K562 (cell line): ENCODE data around the gene GINS1. TPM values are rescaled to one million over a fixed set of nuclear protein-coding genes. Genes with fewer than 3 reads are reported as not detected.

Source experiments
- CREB1 ChIP-seq, 2 experiments: sonication (generic) in 1 of 2; formaldehyde crosslinking in 1 of 2; IDR thresholded peaks; 2 replicates each; pipeline versions ENCODE4 v1.6.1 to v1.8.0; 2012 to 2022; ENCODE audit warnings: inconsistent platforms in 1 of 2, mild to moderate bottlenecking in 1 of 2, missing genetic modification reagents in 1 of 2, moderate library complexity in 1 of 2
- CREBBP ChIP-seq: IDR thresholded peaks from one replicate; pipeline ENCODE4 v1.6.1; 2012; ENCODE audit warnings: low read depth, mild to moderate bottlenecking, control low read depth, inconsistent platforms, low read length
- DEAF1 ChIP-seq: fragments of 450-650 bp; formaldehyde crosslinking; IDR thresholded peaks from 2 replicates; pipeline ENCODE4 v1.4.0; 2020; ENCODE audit warnings: mild to moderate bottlenecking, moderate library complexity
- E2F3 ChIP-seq: fragments of 250-450 bp; sonication (Bioruptor Pico); IDR thresholded peaks from 2 replicates; pipeline ENCODE4 v1.4.0; 2020; ENCODE audit warnings: mild to moderate bottlenecking
- EHMT2 ChIP-seq: fragments of 450-650 bp; IDR thresholded peaks from 2 replicates; pipeline ENCODE4 v1.6.1; 2018; ENCODE audit warnings: antibody characterized with exemption
- EP400 ChIP-seq: fragments of 450-650 bp; IDR thresholded peaks from 2 replicates; pipeline ENCODE4 v1.6.1; 2017; ENCODE audit warnings: antibody characterized with exemption, mild to moderate bottlenecking, moderate library complexity
- GTF3C2 ChIP-seq: IDR thresholded peaks from 3 replicates; pipeline ENCODE4 v1.6.1; 2011; ENCODE audit warnings: borderline replicate concordance, mild to moderate bottlenecking, moderate library complexity; ENCODE audit not compliant: insufficient read length; ENCODE audit errors: extremely low read depth
- HES1 ChIP-seq: fragments of 450-650 bp; IDR thresholded peaks from 2 replicates; pipeline ENCODE4 v1.6.1; 2016; ENCODE audit warnings: low read depth, mild to moderate bottlenecking, moderate library complexity
- HIVEP1 ChIP-seq: fragments of 250-450 bp; sonication (Bioruptor Pico); IDR thresholded peaks from 2 replicates; pipeline ENCODE4 v1.4.0; 2020; ENCODE audit warnings: mild to moderate bottlenecking
- HLTF ChIP-seq: fragments of 450-650 bp; IDR thresholded peaks from 2 replicates; pipeline ENCODE4 v1.6.1; 2016
- ID3 ChIP-seq, 2 experiments: fragments of 250-450 bp in 1 of 2; fragments of 450-650 bp in 1 of 2; sonication (Bioruptor Pico) in 1 of 2; IDR thresholded peaks; 2 replicates each; pipeline versions ENCODE4 v1.6.1 to v1.8.0; 2016 to 2021; ENCODE audit warnings: mild to moderate bottlenecking in 2 of 2, moderate library complexity in 2 of 2, missing compliant biosample characterization in 1 of 2, missing genetic modification characterization in 1 of 2
- LARP7 ChIP-seq: fragments of 450-650 bp; IDR thresholded peaks from 2 replicates; pipeline ENCODE4 v1.6.1; 2016
- PCBP2 ChIP-seq: fragments of 200-400 bp; formaldehyde crosslinking; IDR thresholded peaks from 2 replicates; pipeline ENCODE4 v1.6.1; 2018; ENCODE audit warnings: low read length, low read depth, mild to moderate bottlenecking, moderate library complexity; ENCODE audit not compliant: poor library complexity, severe bottlenecking
- PHB ChIP-seq: fragments of 250-450 bp; sonication (Bioruptor Pico); IDR thresholded peaks from 2 replicates; pipeline ENCODE4 v1.5.0; 2021
- SLC30A9 ChIP-seq: fragments of 250-450 bp; sonication (Bioruptor Pico); IDR thresholded peaks from 2 replicates; pipeline ENCODE4 v1.8.0; 2022; ENCODE audit warnings: mild to moderate bottlenecking, moderate library complexity
- ZNF583 ChIP-seq: fragments of 250-450 bp; sonication (Bioruptor Pico); IDR thresholded peaks from 2 replicates; pipeline ENCODE4 v1.4.0; 2020
- polyA plus RNA-seq, 8 experiments: library from polyadenylated mRNA; depleted of rRNA in 4 of 8; stranded (reverse) in 5 of 8; unstranded in 3 of 8; fragments of >200 nt; fragmentation: Nextera tagmentation in 2 of 8; fragmentation: Illumina TruSeq in 1 of 8; extraction: Ambion mirVana in 2 of 8; extraction: Trizol in 1 of 8; gene quantifications; 2 replicates each; pipeline versions ENCODE4 v1.2.1 to v1.2.3, GENCODE V29; 2011 to 2014; ENCODE audit warnings: inconsistent platforms in 1 of 8, missing spikeins in 1 of 8
- total RNA-seq, 7 experiments: library from RNA; depleted of rRNA in 6 of 7; stranded (reverse); fragments of >200 nt in 6 of 7; fragmentation: Illumina TruSeq in 2 of 7; extraction: Trizol in 2 of 7; gene quantifications; 2 replicates each; pipeline versions ENCODE4 v1.2.1 to v1.2.3, GENCODE V29; 2011 to 2021; ENCODE audit warnings: low replicate concordance in 1 of 7
- TF ChIP-seq, protein P1 (sequence below): sonication (generic); formaldehyde crosslinking; IDR thresholded peaks from 2 replicates; pipeline ENCODE4 v1.8.0; 2022; ENCODE audit warnings: missing genetic modification reagents, mild to moderate bottlenecking, borderline replicate concordance
- TF ChIP-seq, protein P2 (sequence below): fragments of 250-450 bp; sonication (Bioruptor Pico); IDR thresholded peaks from 2 replicates; pipeline ENCODE4 v1.8.0; 2022; ENCODE audit warnings: moderate library complexity, mild to moderate bottlenecking, inconsistent platforms

Gene GINS1
- total and polyA plus RNA-seq, 9 of the 15 experiments (the other 6 are each of a cell fraction or from before 2014, with no cell fraction given) = 13.1 to 31.8 (median 24.1) TPM

DNA sequence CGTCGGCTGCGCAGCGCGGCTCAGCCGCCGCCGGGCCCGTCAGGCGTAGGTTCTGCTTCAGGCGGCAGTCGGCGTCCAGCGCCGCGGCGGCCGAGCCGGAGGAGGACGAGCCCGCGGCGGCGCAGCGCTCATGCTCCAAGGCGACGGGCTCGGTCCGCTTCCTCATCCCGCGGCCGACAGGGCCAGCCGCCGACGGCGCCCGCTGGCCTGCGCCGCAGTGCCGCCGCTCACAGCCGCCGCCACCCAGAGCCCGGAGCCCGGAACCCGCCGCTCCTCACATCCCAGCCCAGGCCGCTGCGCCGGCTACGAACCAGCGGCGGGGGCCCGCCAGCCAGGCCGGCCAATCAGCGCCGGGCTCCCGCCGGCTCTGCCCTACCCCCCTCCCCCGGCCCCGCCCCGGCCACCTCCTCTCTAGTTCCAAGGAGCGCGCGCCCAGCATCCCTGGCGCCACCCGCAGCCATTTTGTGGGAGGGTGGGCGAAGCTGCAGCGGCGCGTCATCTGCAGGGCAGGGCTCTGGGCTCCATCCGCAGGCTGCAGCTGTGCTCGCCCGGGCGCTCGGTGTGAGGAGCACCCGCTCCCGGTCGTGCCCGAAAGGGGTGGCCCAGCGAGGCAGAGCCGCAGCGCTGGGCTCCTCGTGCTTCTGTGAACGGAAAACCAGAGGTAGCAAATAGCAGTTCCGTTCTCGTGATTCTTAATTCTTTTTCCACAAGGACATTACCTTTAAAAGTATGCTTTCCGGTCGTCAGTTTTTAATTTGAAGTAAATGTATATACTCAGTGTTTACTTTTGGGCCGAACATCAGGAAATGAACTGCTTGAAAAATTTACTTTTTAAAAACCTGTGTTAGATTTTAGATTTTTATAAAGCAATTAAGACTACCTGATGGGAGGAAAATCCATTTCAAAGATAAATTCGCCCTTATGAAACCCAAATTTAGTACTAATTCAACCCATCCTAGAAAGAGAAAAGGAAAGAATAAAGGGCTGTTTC is 16.6 kb upstream of the GINS1 start, which contains the start of gene ABHD12 (continued):
- TF ChIP-seq EHMT2 = no peak
- TF ChIP-seq HLTF = no peak
- no peak for TF ChIP-seq GTF3C2
- no peak for TF ChIP-seq PCBP2
- no peak for TF ChIP-seq SLC30A9
- TF ChIP-seq HIVEP1 = no peak
- TF ChIP-seq, protein P1, sequence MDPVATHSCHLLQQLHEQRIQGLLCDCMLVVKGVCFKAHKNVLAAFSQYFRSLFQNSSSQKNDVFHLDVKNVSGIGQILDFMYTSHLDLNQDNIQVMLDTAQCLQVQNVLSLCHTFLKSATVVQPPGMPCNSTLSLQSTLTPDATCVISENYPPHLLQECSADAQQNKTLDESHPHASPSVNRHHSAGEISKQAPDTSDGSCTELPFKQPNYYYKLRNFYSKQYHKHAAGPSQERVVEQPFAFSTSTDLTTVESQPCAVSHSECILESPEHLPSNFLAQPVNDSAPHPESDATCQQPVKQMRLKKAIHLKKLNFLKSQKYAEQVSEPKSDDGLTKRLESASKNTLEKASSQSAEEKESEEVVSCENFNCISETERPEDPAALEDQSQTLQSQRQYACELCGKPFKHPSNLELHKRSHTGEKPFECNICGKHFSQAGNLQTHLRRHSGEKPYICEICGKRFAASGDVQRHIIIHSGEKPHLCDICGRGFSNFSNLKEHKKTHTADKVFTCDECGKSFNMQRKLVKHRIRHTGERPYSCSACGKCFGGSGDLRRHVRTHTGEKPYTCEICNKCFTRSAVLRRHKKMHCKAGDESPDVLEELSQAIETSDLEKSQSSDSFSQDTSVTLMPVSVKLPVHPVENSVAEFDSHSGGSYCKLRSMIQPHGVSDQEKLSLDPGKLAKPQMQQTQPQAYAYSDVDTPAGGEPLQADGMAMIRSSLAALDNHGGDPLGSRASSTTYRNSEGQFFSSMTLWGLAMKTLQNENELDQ = no peak
- TF ChIP-seq HES1 = no peak
- no peak for TF ChIP-seq LARP7
- peak; percentile 64; the same call in 1 of the 2 replicates for TF ChIP-seq CREB1 (IDR thresholded peaks at IDR 0.05)
- peak; percentile 57; the same call in 1 of the 2 replicates for TF ChIP-seq CREB1 (CRISPR knock-in tag; IDR thresholded peaks at IDR 0.05)
- no peak for TF ChIP-seq PHB (CRISPR knock-in tag)
- TF ChIP-seq E2F3 = no peak
- TF ChIP-seq, protein P2, sequence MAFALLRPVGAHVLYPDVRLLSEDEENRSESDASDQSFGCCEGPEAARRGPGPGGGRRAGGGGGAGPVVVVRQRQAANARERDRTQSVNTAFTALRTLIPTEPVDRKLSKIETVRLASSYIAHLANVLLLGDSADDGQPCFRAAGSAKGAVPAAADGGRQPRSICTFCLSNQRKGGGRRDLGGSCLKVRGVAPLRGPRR (CRISPR knock-in tag) = no peak
- no peak for TF ChIP-seq DEAF1 (CRISPR knock-in tag)
- TF ChIP-seq CREBBP = no peak
- TF ChIP-seq ZNF583 (CRISPR knock-in tag) = no peak
- TF ChIP-seq ID3 (CRISPR knock-in tag; IDR thresholded peaks at IDR 0.05) = no peak
- TF ChIP-seq ID3 (tag; IDR thresholded peaks at IDR 0.05) = no peak
- peak; percentile 44; the same call in 1 of the 2 replicates for TF ChIP-seq EP400
